HCEC 1CT (cell line): Measurements from ENCODE around the gene RPSA.
"Not testable (repeated sequence)": the region's sequence is repeated elsewhere in the genome, so short reads cannot be mapped to it uniquely, and the experiment has no call there.

Experiments
- DNase-seq: peaks from one replicate; pipeline ENCODE4 v3.0.0-alpha.2; 2017

The RPSA gene

GRCh38 chr3:39423436-39423970 lies 17.0 kb downstream of the RPSA start:
- no peak for DNase-seq

- no peak for DNase-seq
These were observed 19.8 kb downstream of the RPSA start for GRCh38 chr3:39426312-39426711.

GRCh38 chr3:39427506-39427905 lies 21.0 kb downstream of the RPSA start:
- no peak for DNase-seq

GRCh38 chr3:39428745-39429201 lies 22.3 kb downstream of the RPSA start:
- no peak for DNase-seq

- no peak for DNase-seq
These were observed 22.9 kb downstream of the RPSA start for GRCh38 chr3:39429466-39429865.

GRCh38 chr3:39432342-39432741 lies 25.8 kb downstream of the RPSA start:
- no peak for DNase-seq

GRCh38 chr3:39433642-39434041 lies 27.1 kb downstream of the RPSA start:
- DNase-seq: peak; percentile 35

GRCh38 chr3:39434574-39434973 lies 28.1 kb downstream of the RPSA start:
- DNase-seq: peak; percentile 42

- no peak for DNase-seq
These were observed 28.7 kb downstream of the RPSA start for GRCh38 chr3:39435006-39435748.

- DNase-seq: no peak
These were observed 32.4 kb downstream of the RPSA start for GRCh38 chr3:39438880-39439279.

- DNase-seq: no peak
These were observed 33.8 kb downstream of the RPSA start for GRCh38 chr3:39440316-39440715.

- DNase-seq: no peak
These were observed 37.0 kb downstream of the RPSA start for GRCh38 chr3:39443530-39443929.

GRCh38 chr3:39445927-39446326 lies 39.4 kb downstream of the RPSA start:
- DNase-seq: no peak

- DNase-seq: no peak
These were observed 39.9 kb downstream of the RPSA start for GRCh38 chr3:39446444-39446843.

- DNase-seq: peak; percentile 65
These were observed 41.3 kb downstream of the RPSA start for GRCh38 chr3:39447637-39448483.

- no peak for DNase-seq
These were observed 42.1 kb downstream of the RPSA start for GRCh38 chr3:39448506-39449233.

- no peak for DNase-seq
These were observed 43.3 kb downstream of the RPSA start for GRCh38 chr3:39449796-39450195.

GRCh38 chr3:39453134-39453533 lies 46.6 kb downstream of the RPSA start:
- DNase-seq: no peak

GRCh38 chr3:39453872-39454271 lies 47.4 kb downstream of the RPSA start:
- DNase-seq: not testable (repeated sequence)

GRCh38 chr3:39454591-39455217 lies 48.2 kb downstream of the RPSA start:
- no peak for DNase-seq

- DNase-seq: no peak
These were observed 49.6 kb downstream of the RPSA start for GRCh38 chr3:39456159-39456558.

- DNase-seq: no peak
These were observed 50.8 kb downstream of the RPSA start for GRCh38 chr3:39457361-39457760.

GRCh38 chr3:39458579-39458978 lies 52.1 kb downstream of the RPSA start:
- not testable (repeated sequence) for DNase-seq
